ENCODE data around the gene GNAQ.

GNAQ gene

DNA sequence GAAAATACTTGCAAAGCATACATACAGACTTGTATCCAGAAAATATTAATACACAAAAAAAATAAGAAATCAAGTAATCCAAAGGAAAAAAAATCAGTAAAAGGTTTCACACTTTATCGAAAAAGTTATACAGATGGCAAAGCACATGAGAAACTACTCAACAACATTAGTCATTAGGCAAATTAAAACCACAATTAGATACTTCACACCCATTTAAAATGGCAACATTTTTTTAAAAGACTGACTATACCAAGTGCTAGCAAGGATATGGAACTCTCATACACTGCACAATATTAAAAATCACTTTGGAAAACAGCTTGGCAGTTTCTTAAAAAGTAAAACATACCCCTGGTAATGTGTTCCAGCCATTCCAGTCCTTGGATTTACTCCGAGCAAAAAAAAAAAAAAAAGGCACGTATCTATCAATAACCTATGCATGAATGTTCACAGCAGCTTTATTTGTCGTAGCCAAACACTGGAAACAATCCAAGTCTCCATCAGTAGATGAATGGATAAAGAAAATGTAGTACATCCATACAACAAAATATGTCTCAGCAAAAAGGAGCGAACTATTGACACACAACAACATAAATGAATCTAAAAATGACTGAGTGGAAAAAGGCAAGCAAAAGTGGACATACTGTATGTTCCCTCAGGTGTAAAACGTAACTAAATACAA lies 66.0 kb downstream of the GNAQ start:
- DNase-seq (ENCODE audit: extremely low spot score): no peak
- TF ChIP-seq, protein P1, sequence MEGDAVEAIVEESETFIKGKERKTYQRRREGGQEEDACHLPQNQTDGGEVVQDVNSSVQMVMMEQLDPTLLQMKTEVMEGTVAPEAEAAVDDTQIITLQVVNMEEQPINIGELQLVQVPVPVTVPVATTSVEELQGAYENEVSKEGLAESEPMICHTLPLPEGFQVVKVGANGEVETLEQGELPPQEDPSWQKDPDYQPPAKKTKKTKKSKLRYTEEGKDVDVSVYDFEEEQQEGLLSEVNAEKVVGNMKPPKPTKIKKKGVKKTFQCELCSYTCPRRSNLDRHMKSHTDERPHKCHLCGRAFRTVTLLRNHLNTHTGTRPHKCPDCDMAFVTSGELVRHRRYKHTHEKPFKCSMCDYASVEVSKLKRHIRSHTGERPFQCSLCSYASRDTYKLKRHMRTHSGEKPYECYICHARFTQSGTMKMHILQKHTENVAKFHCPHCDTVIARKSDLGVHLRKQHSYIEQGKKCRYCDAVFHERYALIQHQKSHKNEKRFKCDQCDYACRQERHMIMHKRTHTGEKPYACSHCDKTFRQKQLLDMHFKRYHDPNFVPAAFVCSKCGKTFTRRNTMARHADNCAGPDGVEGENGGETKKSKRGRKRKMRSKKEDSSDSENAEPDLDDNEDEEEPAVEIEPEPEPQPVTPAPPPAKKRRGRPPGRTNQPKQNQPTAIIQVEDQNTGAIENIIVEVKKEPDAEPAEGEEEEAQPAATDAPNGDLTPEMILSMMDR (IDR thresholded peaks at IDR 0.05; ENCODE audit: control extremely low read depth, extremely low read depth, low read depth, missing control alignments): no peak
- ChIA-PET POLR2A (no interaction called here), CTCF (no interaction called here)

GRCh38 chr9:77964258-77964657 lies 67.4 kb downstream of the GNAQ start:
- CTCF ChIA-PET: no interaction called here
- POLR2A ChIA-PET: no interaction called here
- no peak for DNase-seq (ENCODE audit: extremely low spot score)
- TF ChIP-seq, protein P1 (IDR thresholded peaks at IDR 0.05; ENCODE audit: control extremely low read depth, extremely low read depth, low read depth, missing control alignments): no peak

GRCh38 chr9:77961541-77961940 lies 70.1 kb downstream of the GNAQ start:
- ChIA-PET CTCF (no interaction called here), POLR2A (no interaction called here)
- TF ChIP-seq, protein P1 (IDR thresholded peaks at IDR 0.05; ENCODE audit: control extremely low read depth, extremely low read depth, low read depth, missing control alignments): no peak
- no peak for DNase-seq (ENCODE audit: extremely low spot score)

GRCh38 chr9:77960356-77961153 lies 71.1 kb downstream of the GNAQ start:
- DNase-seq (ENCODE audit: extremely low spot score): no peak
- POLR2A ChIA-PET: no interaction called here
- CTCF ChIA-PET: interaction anchor here (0.7 kb wide), 1 partner anchor 75 kb away, joined by 3 read pairs; no protein-coding TSS in a partner anchor

GRCh38 chr9:77959803-77960202 lies 71.8 kb downstream of the GNAQ start:
- ChIA-PET POLR2A (no interaction called here), CTCF (interaction anchor here (0.7 kb wide), 1 partner anchor 76 kb away, joined by 3 read pairs; no protein-coding TSS in a partner anchor)
- DNase-seq (ENCODE audit: extremely low spot score): no peak
- TF ChIP-seq, protein P1 (IDR thresholded peaks at IDR 0.05; ENCODE audit: control extremely low read depth, extremely low read depth, low read depth, missing control alignments): no peak

More at GRCh38 chr9:77960356-77961153, 71.1 kb downstream of the GNAQ start:
- TF ChIP-seq, protein P1 (IDR thresholded peaks at IDR 0.05; ENCODE audit: control extremely low read depth, extremely low read depth, low read depth, missing control alignments): no peak

DNA sequence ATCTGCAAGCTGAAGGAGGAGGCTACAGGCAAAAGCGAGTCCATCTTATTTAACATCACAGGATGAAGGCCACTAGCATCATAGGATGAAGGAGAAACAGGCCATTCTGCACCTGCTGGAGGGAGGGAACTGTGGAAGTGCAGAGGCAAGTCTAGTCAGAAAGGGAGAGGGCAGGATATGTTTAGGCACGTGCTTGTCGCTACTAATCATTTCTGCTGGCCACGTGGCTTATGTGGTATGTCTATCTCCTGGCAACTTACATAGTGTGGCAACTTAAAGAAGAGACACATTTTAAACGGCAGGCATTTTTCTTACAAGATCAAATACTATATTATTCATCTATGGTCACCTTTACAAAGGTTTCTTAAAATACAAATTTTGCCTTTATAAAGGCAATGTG lies 74.0 kb downstream of the GNAQ start:
- TF ChIP-seq, protein P1 (IDR thresholded peaks at IDR 0.05; ENCODE audit: control extremely low read depth, extremely low read depth, low read depth, missing control alignments): no peak
- DNase-seq (ENCODE audit: extremely low spot score): no peak
- CTCF ChIA-PET: no interaction called here
- POLR2A ChIA-PET: no interaction called here

Data from GM10248 (cell line).